22Rv1 (cell line): ENCODE results near the gene CDH6.

ENCODE experiments used
- H3K27ac ChIP-seq: fragments of 450-650 bp; 2 replicates; pipeline ENCODE4 v1.5.1; 2017
- CTCF ChIP-seq: fragments of 450-650 bp; IDR thresholded peaks from 2 replicates; pipeline ENCODE4 v1.5.1; 2017; ENCODE audit warnings: mild to moderate bottlenecking
- ZFX ChIP-seq: fragments of 450-650 bp; IDR thresholded peaks from 2 replicates; pipeline ENCODE4 v1.6.1; 2017; ENCODE audit warnings: antibody characterized with exemption, borderline replicate concordance

CDH6 gene

GRCh38 chr5:31193591-31194467 is at the start of gene CDH6:
Gene CDH6, plus strand, starts transcription at chr5:31193686. Its CDS starts 73,788 bp downstream, at chr5:31267474.
- no peak within 1 kb of the TSS for H3K27ac ChIP-seq
- TF ChIP-seq CTCF (0 out of 2 replicates have a peak, but pooled peaks have one; percentile 20), ZFX (no peak)

DNA sequence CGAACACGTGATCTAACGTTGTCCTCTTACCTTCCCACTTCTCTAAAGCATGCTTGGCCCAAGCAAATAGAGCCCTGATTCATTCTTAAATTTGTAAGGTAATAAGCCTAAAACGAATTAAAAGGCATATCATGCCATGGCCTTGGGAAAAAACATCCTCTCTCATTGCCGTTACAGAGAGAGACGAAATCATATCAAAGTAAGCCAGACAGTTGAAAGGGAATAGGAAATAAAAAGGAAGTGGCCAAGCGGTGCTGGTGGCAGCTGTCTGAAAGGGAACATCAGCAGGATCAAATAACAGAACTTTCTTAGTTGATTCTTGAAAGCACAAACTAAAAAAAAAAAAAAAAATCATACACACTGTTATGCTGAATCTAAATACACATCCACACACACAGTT is 49.1 kb upstream of the CDH6 start:
- TF ChIP-seq ZFX: no peak
- no peak for TF ChIP-seq CTCF
- no peak overlapping the region for H3K27ac ChIP-seq

GRCh38 chr5:31148959-31149475 is 44.5 kb upstream of the CDH6 start:
- TF ChIP-seq CTCF (no peak), ZFX (no peak)
- H3K27ac ChIP-seq: no peak overlapping the region

DNA sequence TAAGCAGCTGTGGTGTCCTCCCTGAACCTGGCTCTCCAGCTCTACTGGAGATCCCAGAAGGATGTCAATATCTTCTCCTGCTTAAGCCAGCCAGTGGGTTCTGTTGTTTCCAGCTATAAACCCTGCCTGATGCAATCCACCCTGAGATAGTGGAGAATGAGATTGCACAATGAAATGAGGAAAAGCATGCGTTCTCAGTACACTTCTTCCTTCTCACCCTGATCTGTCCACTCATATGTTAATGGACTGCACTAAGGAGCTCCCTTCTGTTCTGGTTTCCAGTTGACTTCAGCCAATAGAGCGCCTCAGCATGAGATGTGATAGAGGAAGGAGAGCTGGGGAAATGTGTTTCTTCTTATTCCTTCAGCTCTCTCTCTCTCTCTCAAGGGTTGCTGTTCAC is 40.0 kb upstream of the CDH6 start:
- H3K27ac ChIP-seq: no peak overlapping the region

DNA sequence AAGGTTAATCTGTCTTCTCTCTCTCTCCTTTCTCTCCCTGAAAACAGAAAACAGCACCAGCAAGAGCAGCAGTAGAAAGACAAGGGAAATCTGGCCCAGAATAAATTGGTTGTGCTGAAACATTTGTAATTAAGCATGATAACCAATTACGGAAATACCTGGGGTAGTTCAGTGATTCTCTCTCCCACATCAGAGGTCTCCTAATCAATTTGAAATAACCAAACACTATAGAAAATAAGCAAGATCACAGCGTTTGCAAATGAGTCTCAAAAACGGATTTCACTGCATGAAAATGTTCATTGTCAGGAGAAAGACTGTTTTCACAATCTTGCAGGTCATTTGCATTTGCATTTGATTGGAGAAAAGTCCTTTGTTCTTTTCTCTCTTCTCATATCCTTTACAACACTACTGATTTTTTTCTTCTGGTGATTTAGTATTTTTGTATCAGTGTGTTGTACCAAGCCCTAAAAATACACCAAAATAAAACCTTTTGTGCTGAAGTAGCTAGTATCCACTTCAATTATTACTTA is 36.8 kb upstream of the CDH6 start:
- no peak for TF ChIP-seq ZFX
- TF ChIP-seq CTCF: no peak
- no peak overlapping the region for H3K27ac ChIP-seq

More for the DNA sequence above, 40.0 kb upstream of the CDH6 start:
- no peak for TF ChIP-seq ZFX
- no peak for TF ChIP-seq CTCF

- TF ChIP-seq CTCF (no peak), ZFX (no peak)
- H3K27ac ChIP-seq: no peak overlapping the region
Observed at GRCh38 chr5:31157720-31158119, 35.8 kb upstream of the CDH6 start.

GRCh38 chr5:31158686-31159085 is 34.8 kb upstream of the CDH6 start:
- H3K27ac ChIP-seq: no peak overlapping the region
- TF ChIP-seq ZFX: no peak
- TF ChIP-seq CTCF: no peak
